ENCODE data around the gene CCNJL.

DNA sequence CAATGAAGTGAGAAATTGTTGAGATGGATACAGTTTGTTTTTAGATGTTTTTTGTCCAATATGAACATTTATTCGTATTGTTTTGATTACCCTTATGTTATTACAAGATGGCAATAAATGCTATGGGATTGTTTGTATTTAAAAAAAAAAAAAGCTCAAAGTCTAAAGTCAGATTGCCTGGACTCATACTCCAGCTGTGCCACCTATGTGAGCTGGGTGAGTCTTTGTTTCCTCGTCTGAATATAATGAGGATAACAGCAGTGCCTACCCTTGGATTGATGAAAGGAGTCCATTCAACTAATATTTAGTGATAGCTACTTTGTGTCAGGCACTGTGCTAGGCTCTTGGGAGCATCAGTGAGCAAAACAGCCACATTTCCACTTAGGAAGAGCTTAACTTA is 14.6 kb upstream of the CCNJL start:
- TF ChIP-seq CTCF (optimal IDR thresholded peaks at IDR 0.05 in 1 of 3, IDR thresholded peaks at IDR 0.05 in 1 of 3, conservative IDR thresholded peaks at IDR 0.05 in 1 of 3; ENCODE audit: extremely low read depth in 1 of 3, insufficient read depth in 2 of 3, low read length in 3 of 3), result no peak
- no peak for TF ChIP-seq EZH2 (IDR thresholded peaks at IDR 0.05; ENCODE audit: low read length)

All from keratinocyte (primary cell).